AG04450 (cell line): ENCODE results near the gene TNK2. TPM values are rescaled to one million over a fixed set of nuclear protein-coding genes. Genes with fewer than 3 reads are reported as not detected.

Source experiments
- CTCF ChIA-PET: fragments of 300-600, 350-600 bp; formaldehyde crosslinking; extraction: SDS; loops from one replicate; lab custom pipeline; 2022; ENCODE audit warnings: antibody characterized with exemption, inconsistent platforms; lab: Charles Lee
- POLR2A ChIA-PET: fragments of 350-600 bp; formaldehyde crosslinking; extraction: SDS; loops from one replicate; lab custom pipeline; 2021; ENCODE audit warnings: antibody characterized with exemption, inconsistent platforms; lab: Yijun Ruan, JAX
- DNase-seq: peaks from one replicate; pipeline ENCODE4 v3.0.0-alpha.2; 2011; ENCODE audit warnings: low read depth, low spot score
- H3K27ac ChIP-seq: one replicate; pipeline ENCODE4 v1.5.1; 2012; ENCODE audit warnings: low read depth, low read length, control low read depth
- H3K27me3 ChIP-seq: one replicate; pipeline ENCODE4 v1.6.0; 2012; ENCODE audit warnings: low read length; ENCODE audit not compliant: control insufficient read depth, insufficient read depth
- H3K4me3 ChIP-seq: 2 replicates; pipeline ENCODE4 v1.5.1; 2011; ENCODE audit warnings: mild to moderate bottlenecking, low read depth, low read length, control low read depth
- H3K9me3 ChIP-seq: 2 replicates; pipeline ENCODE4 v1.5.1; 2012; ENCODE audit warnings: low read length; ENCODE audit not compliant: control insufficient read depth, insufficient read depth
- CTCF ChIP-seq: IDR thresholded peaks from 2 replicates; pipeline ENCODE4 v1.5.1; 2011; ENCODE audit warnings: low read depth, low read length, control low read depth, inconsistent platforms
- polyA plus RNA-seq: library from polyadenylated mRNA; depleted of rRNA; stranded (reverse); fragments of >200 nt; gene quantifications from 2 replicates; pipeline ENCODE4 v1.2.3, GENCODE V29; 2011

TNK2 gene
- polyA plus RNA-seq, 1 experiment: 2.7 TPM

GRCh38 chr3:195888311-195888761, 20.0 kb downstream of the TNK2 start:
- H3K4me3 ChIP-seq: no peak overlapping the region
- peaks cover 4% of the 10 kb centered on the region; the same call in 1 of the 2 replicates for H3K9me3 ChIP-seq
- ChIA-PET CTCF (interaction anchor here (0.7 to 6.9 kb wide), 3 partner anchors 27 to 291 kb away, joined by 3 to 143 read pairs (median 13); no protein-coding TSS in a partner anchor), POLR2A (no interaction called here)
- H3K27ac ChIP-seq: no peak overlapping the region
- no peaks in the 10 kb centered on the region for H3K27me3 ChIP-seq
- no peak for TF ChIP-seq CTCF
- DNase-seq: no peak

- H3K9me3 ChIP-seq: peaks cover 4% of the 10 kb centered on the region; the same call in 1 of the 2 replicates
- CTCF ChIA-PET: no interaction called here
- no peak for DNase-seq
- no peaks in the 10 kb centered on the region for H3K27me3 ChIP-seq
- TF ChIP-seq CTCF: no peak
- H3K27ac ChIP-seq: no peak overlapping the region
- no peak overlapping the region for H3K4me3 ChIP-seq
- POLR2A ChIA-PET: no interaction called here
Observed at GRCh38 chr3:195887670-195888069, 20.7 kb downstream of the TNK2 start.

GRCh38 chr3:195886181-195887141, 21.9 kb downstream of the TNK2 start:
- DNase-seq: no peak
- H3K27ac ChIP-seq: no peak overlapping the region
- POLR2A ChIA-PET: no interaction called here

DNA sequence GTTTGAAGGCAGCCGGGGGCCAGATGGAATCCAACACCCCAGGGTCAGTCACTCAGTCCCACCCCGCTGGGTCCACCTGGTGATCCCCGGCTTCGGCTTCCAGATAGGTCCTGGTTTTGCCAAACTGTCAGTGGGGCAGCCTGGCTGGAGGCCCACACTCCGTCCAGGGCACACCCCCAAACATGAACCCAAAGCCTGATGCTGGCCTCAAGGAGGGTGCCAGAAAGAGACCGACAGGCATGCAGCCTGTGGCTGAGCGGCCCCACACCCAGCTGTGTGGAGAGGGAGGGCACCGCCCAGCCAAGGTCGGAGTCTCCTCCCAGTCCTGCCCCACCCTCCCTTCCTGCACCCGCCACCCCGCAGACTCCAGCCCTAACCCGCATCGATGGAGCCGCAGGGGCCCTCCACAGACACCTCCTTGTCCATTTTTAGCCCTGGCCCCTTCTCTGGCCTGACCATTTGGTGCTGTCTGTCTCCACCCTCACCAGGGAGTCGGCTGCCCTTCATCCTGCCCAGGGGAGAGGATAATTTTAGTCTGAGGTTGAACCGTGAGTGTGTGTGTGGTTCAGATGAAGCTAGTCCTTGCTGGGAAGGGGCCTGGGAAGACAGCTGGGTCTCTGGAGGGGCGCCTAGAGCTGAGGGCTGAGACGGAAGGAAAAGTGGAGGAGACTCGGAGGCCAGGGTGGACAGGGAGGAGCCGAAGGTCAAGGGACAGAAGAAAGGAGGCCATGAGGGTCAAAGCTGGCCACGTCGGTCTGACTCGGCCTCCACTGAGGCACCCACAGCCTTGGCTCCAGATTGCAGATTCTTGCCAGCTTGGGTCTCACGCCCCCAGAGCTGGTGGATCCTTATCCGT, 23.1 kb downstream of the TNK2 start:
- ChIA-PET CTCF (interaction anchor here (1.5 to 3.1 kb wide), 3 partner anchors 9 to 22 kb away, joined by 4 to 24 read pairs (median 18); no protein-coding TSS in a partner anchor), POLR2A (no interaction called here)

More at GRCh38 chr3:195886181-195887141, 21.9 kb downstream of the TNK2 start:
- H3K9me3 ChIP-seq: peaks cover 4% of the 10 kb centered on the region; the same call in 1 of the 2 replicates
- no peak for TF ChIP-seq CTCF
- H3K27me3 ChIP-seq: no peaks in the 10 kb centered on the region
- no peak overlapping the region for H3K4me3 ChIP-seq
- CTCF ChIA-PET: interaction anchor here (0.7 to 1.5 kb wide), 4 partner anchors 8 to 27 kb away, joined by 3 to 18 read pairs (median 4); no protein-coding TSS in a partner anchor

More for the DNA sequence above, 23.1 kb downstream of the TNK2 start:
- H3K9me3 ChIP-seq: peaks cover 4% of the 10 kb centered on the region; the same call in 1 of the 2 replicates
- no peak for DNase-seq
- no peak overlapping the region for H3K27ac ChIP-seq
- H3K27me3 ChIP-seq: no peaks in the 10 kb centered on the region
- no peak for TF ChIP-seq CTCF
- H3K4me3 ChIP-seq: no peak overlapping the region
